Stimulated activated CD8-positive, alpha-beta memory T cell treated with anti-CD3 and anti-CD28 coated beads, Interleukin-4, amount 100 ng/mL, for 48 hours (primary cell): ENCODE data around the gene IL17B.

Experiments
- DNase-seq: peaks from one replicate; pipeline ENCODE4 v3.0.0-alpha.2; 2020

The IL17B gene

GRCh38 chr5:149376104-149376503, 3.0 kb downstream of the IL17B start:
- no peak for DNase-seq

GRCh38 chr5:149375434-149375833, 3.7 kb downstream of the IL17B start:
- no peak for DNase-seq

- DNase-seq: no peak
Measured at GRCh38 chr5:149374801-149375200, 4.3 kb downstream of the IL17B start.

DNA sequence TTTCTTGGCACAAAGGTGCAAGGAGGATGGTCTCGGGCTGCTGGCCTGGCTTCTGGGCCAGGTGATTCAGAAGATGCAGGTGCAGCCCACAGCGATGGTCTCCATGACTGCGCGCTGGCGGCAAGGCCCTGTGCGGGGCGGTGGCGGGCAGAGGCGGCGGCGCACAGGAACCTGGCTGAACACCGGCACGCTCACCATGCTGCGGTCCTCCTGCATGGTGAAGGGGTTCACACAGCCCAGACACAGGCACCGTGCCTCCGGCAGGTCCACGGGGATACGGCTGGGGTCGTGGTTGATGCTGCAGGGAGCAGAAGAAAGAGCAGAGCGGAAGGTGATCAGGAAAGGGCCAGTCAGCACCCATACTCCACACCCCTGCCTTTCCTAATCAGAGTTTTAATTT, 4.8 kb downstream of the IL17B start:
- DNase-seq: no peak

DNA sequence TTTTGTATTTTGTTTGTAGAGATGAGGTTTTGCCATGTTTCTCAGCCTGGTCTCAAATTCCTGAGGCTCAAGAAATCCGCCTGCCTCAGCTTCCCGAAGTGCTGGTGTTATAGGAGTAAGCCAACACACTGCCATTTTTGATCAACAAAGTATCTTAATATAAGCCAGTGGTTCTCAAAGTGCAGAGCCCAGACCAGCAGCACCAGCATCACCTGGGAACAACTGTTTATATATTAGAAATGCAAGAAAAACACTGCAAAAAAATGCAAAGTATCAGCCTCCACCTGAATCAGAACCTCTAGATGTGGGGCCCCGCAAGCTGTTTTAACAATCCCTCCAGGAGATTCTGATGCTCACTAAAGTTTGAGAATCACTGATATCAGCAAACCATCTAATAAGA, 6.2 kb downstream of the IL17B start:
- no peak for DNase-seq

DNA sequence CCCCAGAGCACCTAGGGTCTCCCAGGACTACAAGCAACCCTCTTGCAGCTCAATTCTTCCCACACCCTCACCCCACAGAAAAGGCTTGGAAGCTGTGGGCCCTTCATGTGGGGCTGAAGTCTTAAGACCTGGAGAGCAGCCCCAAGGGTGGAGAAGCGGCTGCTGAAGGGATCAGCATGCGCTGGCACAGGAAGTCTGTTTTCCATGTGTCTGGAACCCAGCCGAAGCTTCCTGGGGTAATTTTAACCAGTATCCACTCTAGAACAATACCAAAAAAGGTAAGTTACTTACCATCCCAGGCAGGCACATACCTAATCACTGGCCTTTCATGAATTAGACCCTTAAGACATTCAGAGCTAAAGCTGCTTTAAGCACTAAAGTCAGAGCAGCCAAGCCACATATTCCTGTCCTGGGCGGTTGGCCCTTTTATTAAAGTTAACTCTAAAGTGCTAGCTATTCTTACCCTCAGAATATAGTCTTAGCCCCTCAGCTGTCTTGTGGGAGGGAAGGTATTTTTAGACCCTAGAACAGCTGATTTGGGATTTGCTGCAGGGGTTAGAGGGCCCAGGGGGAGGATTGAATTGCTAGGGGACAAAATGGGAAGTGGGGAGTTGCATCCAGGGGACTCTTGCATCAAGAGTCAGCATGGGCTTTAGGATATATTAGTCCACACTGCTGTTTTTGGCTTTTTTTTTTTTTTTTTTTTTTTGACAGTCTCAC, 6.9 kb downstream of the IL17B start:
- no peak for DNase-seq

GRCh38 chr5:149371296-149371962, 7.7 kb downstream of the IL17B start:
- DNase-seq: peak; percentile 80

DNA sequence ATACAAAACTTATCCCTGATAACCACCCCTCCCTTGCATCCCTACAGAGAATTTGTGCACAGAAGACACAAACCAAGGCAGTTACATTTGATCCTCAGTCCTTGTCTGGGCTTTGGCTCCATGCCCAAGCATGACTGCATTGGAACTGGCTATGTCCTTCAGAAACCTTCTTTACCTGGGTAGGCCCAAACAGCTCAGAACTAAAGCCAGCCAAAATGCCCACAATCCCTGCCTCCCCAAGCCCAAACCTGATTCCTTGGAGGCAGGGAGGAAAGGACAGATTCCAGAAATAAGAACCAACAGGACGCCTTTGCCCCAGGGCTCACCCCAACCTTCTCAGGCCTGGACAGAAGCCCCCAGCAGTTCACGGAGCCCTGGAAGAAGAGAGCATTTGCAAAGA, 8.2 kb downstream of the IL17B start:
- no peak for DNase-seq

GRCh38 chr5:149367972-149368645, 11.0 kb downstream of the IL17B start:
- DNase-seq: no peak

DNA sequence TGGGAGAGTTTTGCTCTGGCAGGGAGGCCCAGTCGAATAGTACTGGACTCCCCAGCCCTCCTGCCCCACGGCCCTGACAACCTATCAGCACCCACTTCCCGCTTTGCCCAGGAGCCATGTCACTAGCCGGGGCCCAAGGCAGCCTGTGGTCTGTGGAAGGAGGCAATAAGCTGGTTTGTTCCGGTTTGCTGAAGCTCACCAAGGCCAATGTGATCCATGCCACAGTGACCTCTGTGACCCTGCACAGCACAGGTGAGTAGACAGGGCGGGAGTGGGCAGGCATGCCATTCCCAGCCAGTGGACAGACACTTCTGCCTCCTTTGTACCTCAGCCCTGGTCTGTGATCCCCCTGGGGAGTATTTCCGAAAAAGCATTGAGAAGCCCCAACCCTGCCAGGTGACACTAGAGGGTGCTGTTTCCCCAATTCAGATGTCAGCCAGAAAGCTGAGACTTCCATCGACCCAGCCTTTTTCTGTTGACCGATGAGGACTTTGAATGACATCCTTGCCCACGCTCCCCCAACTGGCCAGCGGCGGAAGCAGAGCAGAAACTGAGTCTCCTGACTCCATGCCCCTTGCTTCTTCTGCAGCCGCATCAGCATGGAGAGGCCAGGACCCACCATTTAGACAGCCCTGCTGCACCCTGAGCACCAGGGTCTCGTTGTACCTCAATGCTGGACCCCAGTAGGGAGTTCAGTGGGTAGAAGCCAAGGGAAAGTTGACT, 11.7 kb downstream of the IL17B start:
- DNase-seq: peak; percentile 74

DNA sequence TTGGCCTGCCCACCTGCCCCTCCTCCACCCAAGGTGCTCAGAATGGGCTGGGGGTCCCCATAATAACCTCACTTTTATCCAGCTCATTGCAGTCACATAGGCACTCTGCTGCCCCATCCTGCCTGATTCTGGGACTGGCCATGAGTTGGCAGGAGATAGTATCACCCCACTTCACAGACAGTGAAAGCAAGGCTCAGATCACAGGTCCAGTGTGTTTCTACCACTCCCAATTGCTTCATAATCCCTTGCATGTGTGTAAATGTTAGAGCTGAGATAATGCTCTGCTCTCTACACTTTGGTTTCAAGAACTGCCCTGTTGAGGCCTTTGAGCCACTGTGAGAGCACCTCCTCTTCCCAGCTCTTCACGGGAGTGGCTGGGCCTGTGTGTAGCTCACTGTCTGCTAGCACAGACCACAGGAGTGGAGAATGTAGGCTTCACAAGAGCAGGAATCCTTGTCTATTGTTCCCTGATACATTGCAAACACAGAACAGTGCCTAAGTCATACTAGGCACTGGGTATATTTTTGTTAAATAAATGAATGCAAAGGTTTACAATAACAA, 12.8 kb downstream of the IL17B start:
- no peak for DNase-seq

DNA sequence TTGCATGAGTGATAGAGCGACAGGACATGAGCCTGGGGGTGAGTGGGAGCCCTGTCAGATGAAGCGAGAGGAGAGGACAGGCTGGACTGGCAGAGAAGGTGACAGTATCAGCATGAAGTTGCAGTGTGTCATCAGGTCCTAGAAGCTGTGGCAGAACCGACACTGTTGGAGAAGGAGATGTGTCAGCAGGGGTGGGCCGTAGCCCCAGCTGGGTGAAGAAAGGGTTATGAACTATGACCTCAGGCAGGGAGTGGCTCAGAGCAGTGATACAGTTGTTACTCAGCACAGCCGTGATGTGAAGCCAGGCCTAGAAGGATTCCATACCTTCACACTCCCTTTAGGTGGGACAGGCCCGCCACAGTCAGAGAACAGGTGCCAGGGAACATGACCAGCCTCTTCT, 13.7 kb downstream of the IL17B start:
- no peak for DNase-seq

GRCh38 chr5:149364719-149365118, 14.4 kb downstream of the IL17B start:
- no peak for DNase-seq

DNA sequence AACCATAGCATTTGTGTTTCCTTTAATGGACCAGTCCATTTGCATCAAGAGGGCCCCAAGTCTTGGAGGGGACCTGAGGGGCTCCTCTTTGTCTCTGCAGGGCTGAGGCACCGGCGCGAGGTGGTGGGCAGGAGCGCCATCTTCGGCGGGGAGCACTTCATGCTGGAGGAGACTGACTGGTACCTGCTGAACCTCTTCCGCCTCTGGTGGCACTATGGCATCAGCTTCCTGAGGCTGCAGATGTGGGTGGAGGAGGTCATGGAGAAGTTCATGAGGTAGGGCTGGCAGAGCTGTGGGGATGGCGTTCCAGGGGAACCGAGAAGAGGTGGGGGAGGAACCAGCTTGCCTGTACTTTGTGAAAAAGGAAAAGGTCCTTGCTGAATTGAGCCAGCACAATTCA, 15.2 kb downstream of the IL17B start:
- DNase-seq: no peak

- DNase-seq: no peak
Measured at GRCh38 chr5:149363358-149363757, 15.7 kb downstream of the IL17B start.

DNA sequence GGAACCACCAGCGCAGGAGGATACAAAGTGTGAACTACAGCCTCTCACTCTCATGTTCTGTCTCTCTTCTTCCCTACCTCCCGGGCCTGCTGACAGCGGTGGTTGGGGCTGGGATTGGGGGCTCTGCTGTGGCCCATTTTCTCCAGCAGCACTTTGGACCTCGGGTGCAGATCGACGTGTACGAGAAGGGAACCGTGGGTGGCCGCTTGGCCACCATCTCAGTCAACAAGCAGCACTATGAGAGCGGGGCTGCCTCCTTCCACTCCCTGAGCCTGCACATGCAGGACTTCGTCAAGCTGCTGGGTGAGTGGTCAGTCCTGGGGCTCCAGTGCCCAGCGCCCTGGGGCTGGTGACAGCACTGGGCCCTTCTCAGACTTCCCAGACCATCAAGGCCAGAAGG, 16.6 kb downstream of the IL17B start:
- DNase-seq: no peak

GRCh38 chr5:149360272-149360671, 18.8 kb downstream of the IL17B start:
- no peak for DNase-seq

GRCh38 chr5:149358868-149359495, 20.1 kb downstream of the IL17B start:
- DNase-seq: no peak

- DNase-seq: peak; percentile 44
Measured at GRCh38 chr5:149358294-149358651, 20.8 kb downstream of the IL17B start.

GRCh38 chr5:149357370-149358293, 21.5 kb downstream of the IL17B start, which contains the start of gene PCYOX1L:
PCYOX1L (plus strand) TSS chr5:149358046; CDS start chr5:149358069, 23 bp downstream.
- DNase-seq: peak; percentile 99

GRCh38 chr5:149356391-149356790, 22.7 kb downstream of the IL17B start:
- DNase-seq: peak; percentile 39
